MCF 10A (cell line): ENCODE measurements around the gene ARNT2. TPM values are rescaled to one million over a fixed set of nuclear protein-coding genes. Genes with fewer than 3 reads are reported as not detected.

Source experiments
- BruUV-seq: library from RNA; stranded (reverse); fragments of 400-500 nt; replicated peaks from 2 replicates; lab custom pipeline; 2021; lab: Mats Ljungman, UMichigan
- CTCF ChIA-PET: fragments of 300-600 bp; sonication (Branson Sonifier 250); formaldehyde crosslinking; extraction: SDS; loops from one replicate; lab custom pipeline; 2021; ENCODE audit warnings: antibody characterized with exemption, inconsistent platforms; lab: Yijun Ruan, JAX
- POLR2A ChIA-PET: fragments of 300-600, 350-650 bp; sonication (Branson Sonifier 250); formaldehyde crosslinking; extraction: SDS; loops from one replicate; lab custom pipeline; 2020; ENCODE audit warnings: antibody characterized with exemption, inconsistent platforms; lab: Yijun Ruan, JAX
- DNase-seq: peaks from one replicate; pipeline ENCODE4 v3.0.0-alpha.2; 2018; ENCODE audit not compliant: unreplicated experiment
- H3K27ac Mint-ChIP-seq: one replicate; pipeline ENCODE4 v1.8.0; 2022; ENCODE audit warnings: mild to moderate bottlenecking, low read depth, mixed read lengths; ENCODE audit not compliant: unreplicated experiment
- H3K27me3 Mint-ChIP-seq: one replicate; pipeline ENCODE4 v1.8.0; 2022; ENCODE audit warnings: mixed read lengths; ENCODE audit not compliant: insufficient read depth, unreplicated experiment
- H3K36me3 Mint-ChIP-seq: one replicate; pipeline ENCODE4 v1.8.0; 2022; ENCODE audit warnings: mild to moderate bottlenecking, moderate library complexity, mixed read lengths; ENCODE audit not compliant: insufficient read depth, unreplicated experiment
- H3K4me1 Mint-ChIP-seq: one replicate; pipeline ENCODE4 v1.8.0; 2022; ENCODE audit warnings: mixed read lengths; ENCODE audit not compliant: insufficient read depth, unreplicated experiment
- H3K4me3 Mint-ChIP-seq: one replicate; pipeline ENCODE4 v1.8.0; 2022; ENCODE audit warnings: mild to moderate bottlenecking, moderate library complexity, mixed read lengths; ENCODE audit not compliant: unreplicated experiment
- H3K9me3 Mint-ChIP-seq: one replicate; pipeline ENCODE4 v1.8.0; 2022; ENCODE audit warnings: mixed read lengths; ENCODE audit not compliant: unreplicated experiment
- CTCF ChIP-seq: fragments of 200-600 bp; IDR thresholded peaks from one replicate; pipeline ENCODE4 v1.8.0; 2022; ENCODE audit warnings: antibody characterized with exemption, mild to moderate bottlenecking; ENCODE audit not compliant: unreplicated experiment
- intact Hi-C: fragments of 100-400 bp; cut with micrococcal nuclease; formaldehyde crosslinking; loops from 2 replicates; pipeline ENCODE4 v1.14.1; 2022
- total RNA-seq: library from RNA; stranded (reverse); gene quantifications from 2 replicates; pipeline ENCODE4 v1.2.3, GENCODE V29; 2022

ARNT2 gene
- total RNA-seq, 1 experiment from 2014 or later = 1.6 TPM

GRCh38 chr15:80473286-80474223, 69.4 kb downstream of the ARNT2 start:
- H3K4me1 Mint-ChIP-seq = no peaks in the 10 kb centered on the region
- no peaks in the 10 kb centered on the region for H3K9me3 Mint-ChIP-seq
- H3K36me3 Mint-ChIP-seq = no peaks in the 10 kb centered on the region
- H3K27ac Mint-ChIP-seq = no peak overlapping the region
- H3K4me3 Mint-ChIP-seq = no peak overlapping the region
- intact Hi-C loops = no loop called here
- no peaks in the 10 kb centered on the region for H3K27me3 Mint-ChIP-seq
- no TSS peak for BruUV-seq
- CTCF ChIA-PET = interaction anchor here (0.6 to 2.4 kb wide), 10 partner anchors 9 to 1125 kb away, joined by 3 to 12 read pairs (median 4); no protein-coding TSS in a partner anchor
- TF ChIP-seq CTCF = no peak
- POLR2A ChIA-PET = interaction anchor here (0.6 kb wide), 1 partner anchor 735 kb away, joined by 4 read pairs; no protein-coding TSS in a partner anchor
- DNase-seq = no peak

- no peaks in the 10 kb centered on the region for H3K36me3 Mint-ChIP-seq
- DNase-seq = no peak
- intact Hi-C loops = no loop called here
- CTCF ChIA-PET = interaction anchor here (0.5 to 2.4 kb wide), 11 partner anchors 18 to 546 kb away, joined by 3 to 6 read pairs (median 3); partner anchors contain the start of gene CEMIP
- no peaks in the 10 kb centered on the region for H3K9me3 Mint-ChIP-seq
- H3K4me3 Mint-ChIP-seq = no peak overlapping the region
- POLR2A ChIA-PET = interaction anchor here (0.6 kb wide), 1 partner anchor 104 kb away, joined by 3 read pairs; no protein-coding TSS in a partner anchor
- no peaks in the 10 kb centered on the region for H3K27me3 Mint-ChIP-seq
- BruUV-seq = no TSS peak
- no peak for TF ChIP-seq CTCF
- H3K27ac Mint-ChIP-seq = no peak overlapping the region
- no peaks in the 10 kb centered on the region for H3K4me1 Mint-ChIP-seq
Measured at GRCh38 chr15:80474224-80475215, 70.3 kb downstream of the ARNT2 start.

GRCh38 chr15:80475572-80475971, 71.4 kb downstream of the ARNT2 start:
- Mint-ChIP-seq H3K9me3 (no peaks in the 10 kb centered on the region), H3K4me1 (no peaks in the 10 kb centered on the region), H3K4me3 (no peak overlapping the region), H3K36me3 (no peaks in the 10 kb centered on the region), H3K27me3 (no peaks in the 10 kb centered on the region), H3K27ac (no peak overlapping the region)
- no peak for DNase-seq
- BruUV-seq = no TSS peak
- intact Hi-C loops = no loop called here
- peak; percentile 14 for TF ChIP-seq CTCF
- ChIA-PET CTCF (interaction anchor here (0.5 to 1.3 kb wide), 6 partner anchors 20 to 545 kb away, joined by 3 to 4 read pairs (median 4); partner anchors contain the start of gene CEMIP), POLR2A (interaction anchor here (0.6 to 1.1 kb wide), 2 partner anchors 13 to 105 kb away, joined by 3 to 5 read pairs; no protein-coding TSS in a partner anchor)
